HG03460 (cell line): ENCODE measurements around the gene SLCO3A1.
"Not testable (repeated sequence)": the region's sequence is repeated elsewhere in the genome, so short reads cannot be mapped to it uniquely, and the experiment has no call there.

Source experiments
- ATAC-seq: cut with Tn5 transposase; IDR thresholded peaks from one replicate; pipeline ENCODE4 v1.9.1; 2021; ENCODE audit not compliant: unreplicated experiment

Gene SLCO3A1

DNA sequence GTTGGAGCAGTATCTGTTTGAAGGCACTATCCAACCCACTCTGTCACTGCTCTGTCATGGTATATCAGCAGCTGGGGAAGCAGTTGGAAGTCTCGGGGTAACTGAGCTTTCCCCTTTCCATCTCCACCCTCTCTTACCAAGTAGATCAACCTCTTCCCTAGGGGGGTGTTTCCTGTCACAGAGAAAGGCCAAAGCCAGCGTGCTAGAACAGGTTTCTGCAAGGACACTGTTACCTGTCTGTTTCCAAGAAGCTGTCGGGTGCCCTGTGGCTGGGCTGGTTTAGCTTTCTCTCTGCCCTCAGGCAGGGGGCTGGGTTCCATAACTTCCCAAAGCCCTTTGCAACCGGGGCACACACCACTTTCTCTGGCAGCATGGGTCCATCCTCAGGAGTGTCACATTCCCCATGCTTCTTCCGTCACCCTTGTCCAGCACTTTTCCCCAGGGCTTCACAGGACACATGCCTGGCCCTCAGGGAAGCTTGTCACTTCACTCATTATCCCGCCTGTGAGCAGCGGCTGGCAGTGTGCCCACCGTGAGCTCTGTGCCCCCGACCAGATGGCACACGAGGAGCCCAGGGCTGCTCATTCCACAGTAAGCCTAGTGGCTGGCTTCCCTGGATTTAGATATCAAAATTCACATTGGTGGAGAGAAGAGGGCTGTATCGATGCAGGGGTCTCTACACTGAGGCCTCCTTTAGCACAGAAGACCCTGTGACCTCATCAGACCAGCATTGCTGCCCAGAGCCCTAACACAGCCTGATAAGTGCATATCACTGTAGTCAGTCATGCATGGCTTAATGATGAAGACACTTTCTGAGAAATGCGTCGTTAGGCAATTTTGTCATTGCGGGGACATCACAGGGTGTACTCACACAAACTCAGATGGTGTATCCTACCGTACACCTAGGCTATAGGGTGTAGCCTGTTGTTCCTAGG is 205.8 kb downstream of the SLCO3A1 start:
- ATAC-seq: no peak

DNA sequence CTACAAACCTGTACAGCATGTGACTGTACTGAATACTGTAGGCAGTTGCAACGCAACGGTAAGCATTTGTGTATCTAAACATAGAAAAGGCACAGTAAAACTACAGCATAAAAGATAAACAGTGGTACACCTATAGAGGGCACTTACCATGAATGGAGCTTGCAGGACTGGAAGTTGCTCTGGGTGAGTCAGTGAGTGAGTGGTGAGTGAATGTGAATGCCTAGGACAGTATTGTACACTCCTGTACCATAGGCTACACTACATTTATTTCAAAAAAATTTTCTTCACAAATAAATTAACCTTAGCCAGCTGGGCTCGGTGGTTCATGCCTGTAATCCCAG is 206.4 kb downstream of the SLCO3A1 start:
- not testable (repeated sequence) for ATAC-seq

DNA sequence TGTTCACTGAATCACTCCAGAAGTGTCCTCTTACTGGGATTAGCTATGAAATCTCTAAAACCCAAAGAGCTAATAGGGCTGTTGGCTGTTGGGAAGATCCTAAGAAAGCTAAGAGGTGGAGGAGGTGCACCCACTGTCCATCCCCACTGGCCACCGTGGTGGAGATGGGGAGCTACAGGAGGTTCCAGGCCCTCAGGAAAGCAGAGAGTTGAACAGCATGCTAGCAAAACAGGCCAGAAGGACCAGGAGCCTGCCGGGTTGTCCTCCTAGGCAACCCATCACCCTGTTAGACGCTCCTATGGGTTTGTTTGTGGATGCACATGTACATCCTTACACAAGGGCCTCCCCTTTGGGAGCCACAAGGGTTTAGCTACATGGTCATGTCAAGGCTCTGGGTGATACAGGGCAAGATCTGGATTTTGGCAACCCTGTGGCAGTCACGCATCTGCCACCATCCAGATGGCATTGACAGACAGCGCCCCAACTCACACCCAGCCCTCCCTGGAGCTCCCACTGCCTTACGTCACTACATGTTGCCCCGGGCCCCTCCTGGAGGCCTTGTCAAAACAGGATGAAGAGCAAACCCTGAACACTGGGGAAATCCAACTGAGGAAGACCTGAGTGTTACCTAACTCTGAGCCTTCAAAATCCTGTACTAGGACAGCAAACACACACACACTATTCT is 208.1 kb downstream of the SLCO3A1 start:
- no peak for ATAC-seq

DNA sequence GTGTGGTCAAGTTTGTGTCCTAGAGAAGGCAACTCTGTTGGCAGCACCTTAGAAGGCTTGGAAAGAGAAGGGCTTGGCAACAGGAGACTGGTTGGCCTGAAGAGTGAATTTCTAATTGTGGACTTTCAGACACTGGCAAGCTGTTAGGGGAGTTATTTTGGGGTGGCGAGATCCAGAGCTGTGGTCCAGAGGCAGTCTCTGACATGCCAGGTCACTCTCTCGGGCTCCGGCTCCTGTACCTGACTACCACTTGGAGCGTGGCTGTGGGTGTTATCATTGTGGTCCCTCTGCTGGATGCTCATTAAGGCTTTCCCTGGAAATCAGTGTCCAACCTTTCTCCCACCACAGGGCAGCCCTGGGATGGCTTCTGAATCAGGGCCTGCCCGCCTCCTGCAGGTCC is 209.0 kb downstream of the SLCO3A1 start:
- ATAC-seq: no peak

DNA sequence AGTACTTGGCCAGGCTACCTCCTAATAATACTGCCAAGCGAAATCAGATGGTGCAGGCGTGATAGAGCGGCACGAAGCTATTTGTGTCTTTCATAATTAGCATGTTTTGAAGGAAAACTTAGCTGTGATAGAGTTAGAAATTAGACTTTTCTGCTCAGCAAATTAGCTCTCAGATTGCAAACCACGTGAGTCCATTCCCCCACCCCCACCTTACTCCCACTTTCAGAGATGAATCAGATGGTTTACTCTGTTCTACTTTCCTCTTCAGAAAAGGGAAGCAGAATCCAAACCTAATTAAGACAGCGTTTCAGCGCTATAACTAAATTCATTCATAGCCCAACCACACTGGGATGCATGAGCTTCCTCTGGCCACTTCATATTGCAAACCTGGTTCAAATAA is 214.6 kb downstream of the SLCO3A1 start:
- no peak for ATAC-seq

DNA sequence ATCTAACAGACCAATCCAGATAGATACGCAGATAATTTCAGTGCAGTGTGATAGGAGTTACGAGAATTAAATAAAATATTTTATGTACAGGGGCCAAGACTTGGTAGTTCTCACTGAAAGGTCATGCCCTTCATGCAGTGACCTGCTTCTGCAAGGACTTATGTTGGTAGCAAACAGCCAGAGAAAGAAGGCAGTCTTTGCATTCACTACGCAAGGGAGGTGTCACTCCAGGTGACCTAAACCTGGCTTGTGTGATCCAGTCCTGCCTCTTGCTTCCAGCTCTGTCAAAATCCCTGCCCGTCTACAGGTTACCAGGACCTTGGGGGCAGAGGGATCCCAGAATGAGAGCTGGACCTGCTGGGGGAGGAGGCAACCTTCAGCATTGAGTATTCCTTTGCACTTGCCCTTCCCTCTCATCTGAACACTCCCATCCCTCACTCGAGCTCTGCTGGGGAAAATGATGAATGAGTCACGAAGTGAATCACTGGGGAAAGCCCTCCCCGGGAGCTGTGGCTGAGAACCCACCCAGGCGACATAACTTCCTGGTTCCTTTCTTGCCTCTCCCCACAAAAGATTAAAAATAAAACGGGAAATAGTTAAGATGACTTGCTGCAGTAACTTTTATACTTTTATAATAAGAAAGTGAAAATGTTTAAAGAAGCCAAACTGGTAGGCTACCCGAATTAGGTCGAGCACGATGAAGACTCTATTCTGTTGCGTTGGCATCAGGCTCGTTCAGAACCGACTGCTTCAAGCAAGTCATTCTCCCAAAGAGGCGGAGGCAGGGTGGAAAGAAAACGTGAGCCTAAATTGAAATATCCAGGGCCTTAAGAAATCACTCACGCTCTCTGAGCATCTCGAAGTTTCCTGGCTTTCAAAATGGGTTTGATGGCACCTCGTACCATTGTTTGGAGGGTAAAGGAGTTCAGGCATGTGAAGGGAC is 216.1 kb downstream of the SLCO3A1 start:
- peak; percentile 57 for ATAC-seq

DNA sequence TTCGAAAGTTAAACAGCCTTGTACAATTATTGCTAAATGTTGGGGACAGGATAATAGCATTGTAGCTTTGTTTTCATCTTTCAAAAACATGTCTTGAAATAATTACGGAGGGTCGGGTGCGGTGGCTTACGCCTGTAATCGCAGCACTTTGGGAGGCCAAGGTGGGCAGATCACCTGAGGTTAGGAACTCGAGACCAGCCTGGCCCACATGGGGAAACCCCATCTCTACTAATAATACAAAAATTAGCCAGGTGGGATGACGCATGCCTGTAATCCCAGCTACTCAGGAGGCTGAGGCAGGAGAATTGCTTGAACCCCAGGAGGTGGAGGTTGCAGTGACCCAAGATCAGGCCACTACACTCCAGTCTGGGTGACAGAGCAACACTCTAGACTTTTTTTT is 216.7 kb downstream of the SLCO3A1 start:
- not testable (repeated sequence) for ATAC-seq

DNA sequence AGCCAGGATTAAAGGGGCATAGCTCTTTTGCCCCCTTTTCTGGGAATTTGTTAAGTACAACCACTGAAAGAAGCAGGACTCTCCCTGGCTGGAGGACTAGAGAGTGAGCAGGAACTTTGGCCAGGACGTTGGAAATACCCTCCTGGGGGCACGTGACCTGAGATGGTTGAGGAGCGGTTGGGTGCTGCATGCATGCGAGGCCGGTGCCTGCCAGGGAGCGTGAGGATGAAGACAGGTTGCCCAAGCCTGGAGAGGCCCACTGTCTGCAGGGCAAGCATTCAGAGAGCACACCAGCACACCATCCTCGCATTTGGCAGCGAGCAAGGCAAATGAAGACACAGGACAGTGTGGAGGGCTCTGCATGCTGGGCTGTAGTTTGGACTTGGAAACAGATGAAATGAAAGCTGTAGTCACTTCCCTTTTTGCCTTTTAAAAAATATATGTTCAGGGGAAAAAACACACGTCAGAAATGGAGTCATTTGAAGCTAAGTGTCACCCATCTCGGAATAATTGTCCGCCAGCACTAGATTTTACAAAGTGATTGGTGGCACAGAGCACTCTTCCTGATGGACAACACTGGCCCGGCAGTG is 217.6 kb downstream of the SLCO3A1 start:
- no peak for ATAC-seq

DNA sequence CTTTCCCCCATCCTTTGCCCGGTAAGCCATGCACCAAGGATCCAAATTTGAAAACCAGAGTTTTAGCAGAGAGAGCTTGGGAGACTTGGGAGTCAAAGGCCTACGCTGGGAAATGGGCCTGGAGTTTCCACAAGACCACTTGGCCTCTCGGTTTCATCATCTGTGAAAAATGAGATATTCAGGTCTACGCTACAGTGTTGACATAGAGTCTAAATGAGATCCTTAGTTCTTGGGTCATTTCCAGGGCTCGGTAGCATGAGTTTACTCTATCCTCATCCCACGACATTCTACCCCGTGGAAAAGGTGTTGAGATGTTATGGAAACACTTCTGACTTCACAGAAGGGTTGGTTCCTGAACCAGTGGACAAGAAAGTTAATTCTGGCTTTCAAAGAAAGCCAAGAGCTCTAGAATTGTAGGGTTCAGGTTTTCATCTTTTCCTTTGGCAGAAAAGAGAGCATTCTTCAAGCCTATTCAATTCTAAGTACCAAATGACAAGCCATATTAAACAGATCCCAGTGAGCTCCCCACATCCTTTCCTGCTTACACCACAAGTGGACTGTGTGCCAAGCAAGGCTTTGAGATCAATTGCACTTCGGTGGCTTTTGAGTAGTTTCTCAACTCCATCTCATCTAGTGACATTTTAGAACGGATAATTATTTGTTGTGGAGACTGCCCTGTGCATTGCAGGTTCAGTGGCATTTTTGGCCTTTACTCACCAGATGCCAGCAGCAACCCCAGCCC is 219.7 kb downstream of the SLCO3A1 start:
- no peak for ATAC-seq

DNA sequence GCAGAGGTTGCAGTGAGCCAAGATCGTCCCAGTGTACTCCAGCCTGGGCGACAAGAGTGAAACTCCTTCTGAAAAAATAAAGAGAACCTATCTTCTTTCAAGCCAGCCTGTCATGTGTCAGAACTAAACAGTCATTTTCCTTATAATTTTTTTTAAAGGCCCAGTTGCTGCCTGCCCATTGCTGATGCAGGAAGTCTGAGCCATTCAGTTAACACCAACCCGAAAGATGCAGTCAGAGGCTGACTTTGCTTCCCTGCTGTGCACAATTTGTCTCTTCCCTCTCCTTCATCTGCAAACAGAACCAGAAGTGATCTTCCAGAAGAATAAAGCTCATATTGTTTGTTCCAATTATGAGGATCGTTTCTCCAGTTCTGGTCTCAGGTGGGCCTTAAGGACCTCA is 220.6 kb downstream of the SLCO3A1 start:
- no peak for ATAC-seq

DNA sequence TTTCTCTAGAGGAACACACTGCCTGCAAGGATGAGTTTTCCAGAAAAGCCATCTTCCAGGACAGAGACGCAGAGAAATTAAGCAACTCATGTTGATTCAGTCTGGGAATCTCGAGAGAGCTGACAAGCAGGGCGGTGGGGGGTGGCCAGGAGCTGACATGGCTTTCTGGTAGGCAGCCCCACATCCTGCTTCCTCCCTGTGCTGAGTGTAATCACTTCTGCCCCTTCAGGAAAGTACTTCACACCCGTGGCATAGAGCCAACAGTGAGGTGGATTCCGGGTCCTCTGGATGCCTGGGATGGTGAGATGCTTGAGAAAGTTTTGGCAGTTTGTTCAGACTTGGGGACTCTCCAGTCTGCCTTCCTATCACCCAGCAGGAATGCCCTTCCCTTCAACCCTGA is 221.1 kb downstream of the SLCO3A1 start:
- ATAC-seq: no peak

DNA sequence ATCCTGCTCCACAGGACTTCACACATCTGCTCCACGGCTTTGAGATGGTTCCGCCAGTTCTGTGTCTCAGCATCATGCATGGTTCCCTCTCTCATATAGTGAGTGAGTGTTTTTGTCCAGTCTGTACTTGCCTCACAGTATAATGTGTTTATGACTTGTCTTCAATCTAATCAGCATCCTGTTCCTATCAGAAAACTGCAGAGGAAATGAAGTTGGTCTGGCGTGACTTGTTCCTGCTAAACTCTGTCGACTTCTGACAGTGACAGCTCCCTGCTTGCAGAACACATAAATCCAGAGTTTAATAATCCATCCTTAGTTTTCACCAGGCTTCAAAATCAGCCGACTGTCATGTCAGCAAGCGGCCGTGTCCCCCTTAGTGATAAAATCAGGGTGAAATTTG is 222.3 kb downstream of the SLCO3A1 start:
- no peak for ATAC-seq

DNA sequence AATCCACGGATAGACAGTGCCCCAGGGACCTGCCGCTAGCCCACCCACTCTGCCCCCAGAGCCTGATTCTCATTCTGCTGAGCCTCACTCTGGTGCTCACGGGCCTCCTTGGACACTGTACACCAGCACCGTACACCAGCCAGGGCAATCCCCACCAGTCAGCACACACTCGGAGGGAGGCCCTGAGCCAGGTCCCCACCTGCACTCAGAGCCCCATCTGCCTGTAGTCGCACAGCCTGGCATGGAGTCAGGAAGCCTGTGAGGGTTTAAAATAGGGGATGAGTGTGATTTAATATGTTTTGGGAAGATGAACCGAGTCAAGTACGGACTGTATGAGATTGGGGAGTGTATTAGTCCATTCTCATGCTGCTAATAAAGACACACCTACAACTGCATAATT is 223.0 kb downstream of the SLCO3A1 start:
- no peak for ATAC-seq

DNA sequence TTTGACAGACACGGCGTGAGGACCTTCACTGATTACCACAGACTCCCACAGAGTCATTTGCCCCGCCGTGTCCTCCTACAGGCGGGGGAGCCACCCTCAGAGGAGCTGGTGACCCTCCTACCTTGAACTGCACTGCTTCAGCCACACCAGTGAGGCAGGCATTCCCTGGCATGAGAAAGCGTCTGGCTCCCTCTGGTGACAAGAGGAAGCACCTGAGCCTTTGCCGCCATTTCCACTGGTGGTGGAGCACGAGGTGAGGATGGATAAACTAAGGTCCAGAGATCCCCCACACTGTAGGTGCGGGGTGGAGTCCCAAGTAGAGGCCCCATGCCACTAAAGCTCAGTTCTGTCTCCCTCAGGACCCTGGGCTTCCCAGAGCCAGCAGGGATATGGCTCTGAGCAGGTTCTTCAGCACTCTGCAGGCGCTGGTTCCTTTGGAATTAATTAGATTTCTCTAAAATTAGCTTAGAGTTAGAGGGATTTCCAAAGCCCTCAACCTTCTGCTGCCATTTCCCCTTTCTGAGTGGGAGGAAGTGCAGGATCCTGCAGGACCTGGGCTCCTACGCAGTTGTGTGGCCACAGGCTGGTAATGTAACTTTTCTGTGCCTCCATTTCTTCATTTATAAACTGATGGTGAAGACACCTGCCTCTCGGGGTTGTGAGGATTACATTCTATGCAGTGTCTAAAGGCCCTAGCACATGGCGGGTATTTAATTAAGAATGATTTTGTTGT is 224.0 kb downstream of the SLCO3A1 start:
- peak; percentile 69 for ATAC-seq

DNA sequence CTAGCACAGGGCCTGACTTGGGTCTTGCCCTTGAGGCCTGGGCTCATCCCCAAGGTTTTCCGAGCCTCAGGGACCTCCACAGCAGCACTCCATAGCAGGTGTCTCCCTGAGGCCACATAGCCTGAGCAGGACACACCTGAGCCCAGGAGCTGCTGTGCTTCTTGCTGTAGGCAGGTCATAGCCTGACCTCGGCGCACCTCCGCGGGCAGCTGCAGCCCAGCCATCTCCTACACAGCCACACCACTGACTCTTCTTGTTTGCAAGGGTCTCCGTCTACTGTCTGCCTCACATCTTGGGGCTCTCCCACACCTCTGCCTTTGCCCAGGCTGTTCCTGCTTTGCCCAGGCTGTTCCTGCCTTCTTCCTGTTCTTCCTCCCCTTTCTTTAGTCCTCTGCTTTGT is 224.8 kb downstream of the SLCO3A1 start:
- ATAC-seq: no peak

DNA sequence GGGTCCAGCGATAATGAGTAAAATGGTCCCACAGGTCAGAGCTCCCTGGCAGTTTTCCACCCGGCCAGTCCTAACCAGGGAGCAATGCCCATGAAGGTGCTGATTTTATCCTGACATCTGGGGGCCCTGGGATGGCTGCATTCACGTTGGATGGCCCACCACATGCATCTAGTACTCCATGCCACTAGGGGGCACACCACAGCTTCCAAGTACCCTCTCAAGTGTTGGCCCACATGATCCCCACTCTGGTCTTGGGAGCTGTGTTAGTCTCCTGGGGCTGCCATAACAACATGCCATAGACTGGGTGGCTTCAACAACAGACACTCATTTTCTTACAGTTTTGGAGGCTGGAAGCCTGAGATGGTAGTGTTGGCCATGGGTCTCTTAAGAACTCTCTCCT is 225.5 kb downstream of the SLCO3A1 start:
- no peak for ATAC-seq

DNA sequence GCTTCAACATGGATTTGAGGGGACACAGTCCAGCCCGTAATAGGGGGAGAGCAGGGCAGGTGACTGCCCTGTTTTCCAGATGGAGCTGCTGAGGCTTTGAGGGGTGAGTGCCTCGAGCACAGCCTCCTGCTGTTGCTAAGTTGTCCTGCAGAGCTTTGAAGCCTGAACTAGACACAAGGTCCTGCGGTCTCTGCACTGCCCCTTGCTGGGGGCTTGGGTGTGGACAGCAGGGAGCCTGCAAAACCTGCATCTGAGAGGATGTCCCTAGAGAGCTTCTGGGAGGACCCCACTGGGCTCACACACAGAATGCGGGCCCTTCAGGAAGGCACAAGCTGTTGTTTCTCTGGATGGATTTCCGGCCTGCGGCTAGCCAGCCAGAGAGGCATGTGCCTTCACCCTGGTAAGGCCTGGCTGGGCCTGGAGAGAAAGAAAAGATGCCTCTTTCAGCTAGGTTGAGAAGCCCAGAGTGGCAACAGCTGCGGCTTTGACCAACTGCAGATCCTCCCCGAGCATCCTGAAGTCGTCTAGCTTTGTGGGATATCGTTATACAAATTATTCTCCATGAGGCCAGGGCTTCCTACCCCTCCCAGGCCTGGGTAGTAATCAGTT is 226.2 kb downstream of the SLCO3A1 start:
- no peak for ATAC-seq

DNA sequence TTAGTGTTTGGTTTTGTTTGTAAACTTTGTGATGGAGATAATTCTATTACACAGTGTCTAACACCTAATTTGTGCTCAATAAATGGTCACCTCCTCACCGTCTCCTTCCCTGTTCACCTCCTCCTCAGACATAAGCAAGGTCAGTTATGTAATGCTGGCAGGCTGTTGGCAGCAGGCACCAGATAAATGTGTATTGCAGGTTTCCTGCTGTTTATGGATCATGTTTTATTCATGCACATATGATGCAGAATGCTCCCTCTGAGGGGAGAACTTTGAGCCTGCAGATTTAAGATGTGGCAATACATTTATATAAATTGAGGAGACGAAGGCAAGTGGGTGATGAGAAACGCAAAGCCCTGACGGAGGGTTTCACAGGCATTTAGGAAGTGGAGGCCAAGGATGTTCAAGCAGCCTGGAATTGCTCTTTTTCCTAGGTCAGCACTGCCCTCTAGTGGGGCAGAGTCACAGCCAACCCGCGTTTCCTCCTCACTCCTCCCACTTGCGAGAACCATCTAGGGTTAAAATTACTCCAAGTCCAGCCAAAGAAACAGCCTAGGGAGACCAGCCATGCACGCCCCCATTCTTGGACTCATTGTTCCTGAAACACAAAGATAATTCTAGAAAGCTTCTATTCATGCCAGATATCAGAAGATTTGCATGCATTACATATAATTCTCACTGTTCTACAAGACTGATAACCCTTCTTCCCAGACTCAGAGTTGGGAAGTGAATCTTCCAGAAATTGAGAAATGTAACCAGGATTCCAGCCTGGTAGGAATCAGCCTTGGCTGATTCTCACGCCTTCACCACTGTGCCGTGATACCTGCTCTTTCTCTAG is 228.7 kb downstream of the SLCO3A1 start:
- ATAC-seq: no peak
